GM12875 (cell line): ENCODE measurements around the gene SETSIP.

Experiments used
- H3K4me3 ChIP-seq: one replicate; pipeline ENCODE4 v1.5.1; 2011; ENCODE audit warnings: low read depth, low read length, control low read depth
- TF ChIP-seq, protein P1 (sequence below): IDR thresholded peaks from 2 replicates; pipeline ENCODE4 v1.5.1; 2011; ENCODE audit warnings: low read depth, mild to moderate bottlenecking, control low read depth, inconsistent platforms, low read length, moderate library complexity, borderline replicate concordance; ENCODE audit not compliant: insufficient read depth

The SETSIP gene

GRCh38 chr1:92065042-92065441 lies 10.2 kb downstream of the SETSIP start:
- no peak overlapping the region for H3K4me3 ChIP-seq
- TF ChIP-seq, protein P1, sequence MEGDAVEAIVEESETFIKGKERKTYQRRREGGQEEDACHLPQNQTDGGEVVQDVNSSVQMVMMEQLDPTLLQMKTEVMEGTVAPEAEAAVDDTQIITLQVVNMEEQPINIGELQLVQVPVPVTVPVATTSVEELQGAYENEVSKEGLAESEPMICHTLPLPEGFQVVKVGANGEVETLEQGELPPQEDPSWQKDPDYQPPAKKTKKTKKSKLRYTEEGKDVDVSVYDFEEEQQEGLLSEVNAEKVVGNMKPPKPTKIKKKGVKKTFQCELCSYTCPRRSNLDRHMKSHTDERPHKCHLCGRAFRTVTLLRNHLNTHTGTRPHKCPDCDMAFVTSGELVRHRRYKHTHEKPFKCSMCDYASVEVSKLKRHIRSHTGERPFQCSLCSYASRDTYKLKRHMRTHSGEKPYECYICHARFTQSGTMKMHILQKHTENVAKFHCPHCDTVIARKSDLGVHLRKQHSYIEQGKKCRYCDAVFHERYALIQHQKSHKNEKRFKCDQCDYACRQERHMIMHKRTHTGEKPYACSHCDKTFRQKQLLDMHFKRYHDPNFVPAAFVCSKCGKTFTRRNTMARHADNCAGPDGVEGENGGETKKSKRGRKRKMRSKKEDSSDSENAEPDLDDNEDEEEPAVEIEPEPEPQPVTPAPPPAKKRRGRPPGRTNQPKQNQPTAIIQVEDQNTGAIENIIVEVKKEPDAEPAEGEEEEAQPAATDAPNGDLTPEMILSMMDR, result no peak

GRCh38 chr1:92051948-92052347 lies 23.3 kb downstream of the SETSIP start:
- no peak overlapping the region for H3K4me3 ChIP-seq
- TF ChIP-seq, protein P1, result no peak

- no peak overlapping the region for H3K4me3 ChIP-seq
Measured at GRCh38 chr1:92045766-92046495, 29.3 kb downstream of the SETSIP start.

GRCh38 chr1:92043621-92044020 lies 31.6 kb downstream of the SETSIP start:
- H3K4me3 ChIP-seq, result no peak overlapping the region
- TF ChIP-seq, protein P1, result no peak

More at GRCh38 chr1:92045766-92046495, 29.3 kb downstream of the SETSIP start:
- TF ChIP-seq, protein P1, result no peak

DNA sequence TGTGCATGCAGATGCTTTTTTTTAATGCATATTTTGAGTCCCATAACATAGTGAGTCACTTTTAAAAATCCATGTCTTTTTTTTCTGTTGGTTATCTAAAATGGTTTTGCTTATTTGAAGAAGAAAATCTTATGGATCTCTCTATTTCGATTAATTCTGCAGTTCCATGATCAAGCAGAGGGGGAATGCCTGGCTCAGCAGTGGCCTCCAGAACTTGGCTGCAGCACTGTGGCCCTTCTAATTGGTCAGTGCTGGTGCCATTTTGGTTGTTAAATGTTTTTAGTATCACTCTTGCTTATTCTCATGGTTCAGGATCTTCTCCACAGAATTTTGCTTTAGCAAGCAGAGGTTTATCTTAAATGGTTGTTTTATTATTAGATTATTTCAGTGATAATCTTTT lies 34.2 kb downstream of the SETSIP start:
- no peak overlapping the region for H3K4me3 ChIP-seq
- TF ChIP-seq, protein P1, result no peak

DNA sequence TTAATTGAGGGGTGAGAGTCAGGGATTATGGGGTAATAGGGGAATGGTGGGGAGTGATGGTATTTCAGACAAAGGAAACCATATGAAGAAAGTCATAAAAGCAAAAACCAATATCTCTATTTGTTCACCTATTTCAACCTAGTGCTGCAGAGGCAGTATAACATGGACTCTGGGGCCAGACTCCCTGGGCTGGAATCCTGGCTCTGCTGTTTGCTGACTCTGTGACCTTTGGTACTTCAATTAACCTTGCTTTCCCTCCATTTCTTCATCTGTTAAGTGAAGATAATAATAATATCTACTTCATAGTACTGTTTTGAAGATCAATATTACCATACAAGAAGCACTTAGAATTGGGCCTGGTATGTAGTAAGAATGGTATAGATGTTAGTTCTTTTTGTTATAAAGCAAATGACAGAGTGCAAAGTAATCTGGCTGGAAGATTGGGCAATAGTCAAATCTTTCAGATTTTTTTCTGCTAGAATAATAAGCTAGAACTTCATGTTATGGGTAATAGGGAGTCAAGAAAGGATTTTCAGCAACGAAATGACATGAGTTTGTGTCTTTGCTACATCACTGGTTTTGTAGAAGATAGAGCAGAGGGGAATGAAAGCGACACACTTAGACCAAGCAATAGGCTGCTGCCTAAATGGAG lies 36.4 kb downstream of the SETSIP start:
- TF ChIP-seq, protein P1, result no peak
- no peak overlapping the region for H3K4me3 ChIP-seq

DNA sequence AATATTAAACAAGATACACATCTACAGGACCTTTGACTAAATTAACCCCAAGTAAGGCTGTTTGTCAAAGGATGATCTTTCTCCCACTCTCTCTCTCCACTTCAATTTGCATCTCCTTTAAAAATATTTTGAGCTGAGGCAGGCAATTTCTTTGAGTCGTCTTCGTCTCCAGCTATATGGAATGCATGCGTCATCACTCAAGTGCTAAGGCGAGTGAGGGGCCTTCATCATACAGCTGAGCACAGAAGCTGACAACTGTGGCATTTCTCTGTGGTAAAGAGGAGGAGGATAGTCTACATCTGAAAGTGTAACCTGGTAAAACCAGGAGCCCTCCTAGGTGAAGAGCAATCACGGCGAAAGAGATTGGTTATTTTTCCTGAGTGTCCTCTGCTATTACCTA lies 37.8 kb downstream of the SETSIP start:
- H3K4me3 ChIP-seq, result no peak overlapping the region
- TF ChIP-seq, protein P1, result no peak
